NB4 (cell line): ENCODE data around the gene AMH.

Experiments used
- DNase-seq: peaks from one replicate; pipeline ENCODE4 v3.0.0; 2010; ENCODE audit warnings: low read depth
- H3K4me3 ChIP-seq: one replicate; pipeline ENCODE4 v1.5.1; 2011; ENCODE audit warnings: mild to moderate bottlenecking, low read depth, low read length, moderate library complexity
- CTCF ChIP-seq: IDR thresholded peaks from one replicate; pipeline ENCODE4 v1.5.1; 2012; ENCODE audit warnings: low read depth, low read length
- MAX ChIP-seq: IDR thresholded peaks from 2 replicates; pipeline ENCODE4 v1.6.1; 2011; ENCODE audit warnings: low read depth, low read length
- MYC ChIP-seq: IDR thresholded peaks from 2 replicates; pipeline ENCODE4 v1.6.1; 2011; ENCODE audit warnings: low read depth, low read length
- POLR2A ChIP-seq: IDR thresholded peaks from 2 replicates; pipeline ENCODE4 v1.6.1; 2011; ENCODE audit warnings: mild to moderate bottlenecking; ENCODE audit not compliant: insufficient read length; ENCODE audit errors: extremely low read depth

AMH gene

GRCh38 chr19:2248136-2249009 is 750 bp upstream of the AMH start:
- no peak for DNase-seq
- TF ChIP-seq POLR2A = no peak
- no peak for TF ChIP-seq MYC
- no peak for TF ChIP-seq CTCF
- TF ChIP-seq MAX = no peak
- no peak overlapping the region for H3K4me3 ChIP-seq

- no peak overlapping the region for H3K4me3 ChIP-seq
- TF ChIP-seq POLR2A (no peak), CTCF (no peak), MAX (no peak), MYC (no peak)
- DNase-seq = no peak
Observed at GRCh38 chr19:2249880-2250765, 1.0 kb downstream of the AMH start.

GRCh38 chr19:2250766-2251105 is 1.6 kb downstream of the AMH start:
- no peak for DNase-seq
- TF ChIP-seq CTCF = no peak
- TF ChIP-seq MAX = no peak
- no peak for TF ChIP-seq MYC
- TF ChIP-seq POLR2A = no peak
- no peak overlapping the region for H3K4me3 ChIP-seq

- no peak for DNase-seq
- no peak for TF ChIP-seq CTCF
- no peak for TF ChIP-seq POLR2A
- no peak for TF ChIP-seq MYC
- TF ChIP-seq MAX = no peak
- H3K4me3 ChIP-seq = no peak overlapping the region
Observed at GRCh38 chr19:2251106-2252054, 2.3 kb downstream of the AMH start.
